Natural killer cell treated with Interleukin-12 subunit alpha and Interleukin-12 subunit beta and Interleukin-15 and Interleukin-18, amount 100 ng/mL, for 72 hours (primary cell): ENCODE data around the gene BTBD9. TPM values are rescaled to one million over a fixed set of nuclear protein-coding genes. Genes with fewer than 3 reads are reported as not detected.
A peak's percentile ranks its signal among the peaks of the same experiment; 100 is the strongest.

Experiments used
- ATAC-seq, 2 donors: fragments of 150-1000 bp; cut with Tn5 transposase in 1 of 2; sonication (Bioruptor Pico), chemical (Tn5 transposase) in 1 of 2; 2 replicates each; pipeline ENCODE4 v1.10.0; 2021
- DNase-seq: peaks from one replicate; pipeline ENCODE4 v3.0.0; 2022; ENCODE audit warnings: low spot score
- H3K27ac Mint-ChIP-seq, 2 donors: 1 replicate in 1 of 2; 2 replicates in 1 of 2; pipeline ENCODE4 v1.8.0; 2022; ENCODE audit warnings: mixed read lengths in 2 of 2, mild to moderate bottlenecking in 1 of 2, moderate library complexity in 1 of 2
- H3K27me3 Mint-ChIP-seq, 2 donors: 1 replicate in 1 of 2; 2 replicates in 1 of 2; pipeline ENCODE4 v1.8.0; 2022; ENCODE audit warnings: mixed read lengths in 2 of 2
- H3K36me3 Mint-ChIP-seq: one replicate; pipeline ENCODE4 v1.8.0; 2022; ENCODE audit warnings: mixed read lengths
- H3K4me1 Mint-ChIP-seq, 2 donors: 1 replicate in 1 of 2; 2 replicates in 1 of 2; pipeline ENCODE4 v1.8.0; 2022; ENCODE audit warnings: low read depth in 2 of 2, mixed read lengths in 2 of 2, mild to moderate bottlenecking in 1 of 2
- H3K4me3 Mint-ChIP-seq: one replicate; pipeline ENCODE4 v1.8.0; 2022; ENCODE audit warnings: mixed read lengths
- H3K9me3 Mint-ChIP-seq: 2 replicates; pipeline ENCODE4 v1.8.0; 2022; ENCODE audit warnings: mixed read lengths
- total RNA-seq, 2 donors: library from RNA; stranded (reverse); gene quantifications; one replicate each; pipeline ENCODE4 v1.2.3, GENCODE V29; 2022

BTBD9 gene
- total RNA-seq, 2 donors from 2014 or later = 27.7 to 34.2 TPM

GRCh38 chr6:38305995-38306681 is 333.6 kb downstream of the BTBD9 start:
- H3K27ac Mint-ChIP-seq = peak overlapping the region in 1 of 2 donors; percentile 24
- peaks cover 6% of the 10 kb centered on the region for H3K36me3 Mint-ChIP-seq
- H3K27me3 Mint-ChIP-seq = no peaks in the 10 kb centered on the region
- peaks cover 15 to 26% of the 10 kb centered on the region in 2 donors for H3K4me1 Mint-ChIP-seq
- no peaks in the 10 kb centered on the region for H3K9me3 Mint-ChIP-seq
- no peak overlapping the region for H3K4me3 Mint-ChIP-seq
- ATAC-seq (no peak), DNase-seq (no peak)

GRCh38 chr6:38302838-38303237 is 336.9 kb downstream of the BTBD9 start:
- DNase-seq = no peak
- no peaks in the 10 kb centered on the region for H3K9me3 Mint-ChIP-seq
- no peak overlapping the region for H3K4me3 Mint-ChIP-seq
- H3K27me3 Mint-ChIP-seq = no peaks in the 10 kb centered on the region
- H3K4me1 Mint-ChIP-seq = peaks cover 15 to 25% of the 10 kb centered on the region in 2 donors
- H3K27ac Mint-ChIP-seq = no peak overlapping the region
- ATAC-seq = no peak
- H3K36me3 Mint-ChIP-seq = peaks cover 6% of the 10 kb centered on the region

DNA sequence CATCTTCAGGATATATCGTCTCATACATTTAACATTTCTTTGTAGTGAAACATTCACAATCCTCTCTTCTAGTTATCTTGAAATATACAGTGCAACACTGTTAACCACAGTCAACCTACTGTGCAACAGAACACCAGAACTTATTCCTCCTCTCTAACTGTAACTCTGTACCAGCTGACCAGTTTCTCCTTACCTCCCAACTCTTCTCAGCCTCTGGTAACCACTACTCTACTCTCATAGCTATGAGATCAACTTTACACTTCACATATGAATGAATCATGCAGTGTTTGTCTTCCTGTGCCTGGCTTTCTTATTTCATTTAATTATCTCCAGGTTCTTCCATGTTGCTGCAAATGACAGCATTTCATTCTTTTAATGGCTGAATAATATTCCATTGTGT is 337.6 kb downstream of the BTBD9 start:
- Mint-ChIP-seq H3K36me3 (peaks cover 6% of the 10 kb centered on the region), H3K27ac (no peak overlapping the region), H3K4me1 (peaks cover 10 to 18% of the 10 kb centered on the region in 2 donors), H3K27me3 (no peaks in the 10 kb centered on the region), H3K9me3 (no peaks in the 10 kb centered on the region), H3K4me3 (peak overlapping the region; percentile 21)
- DNase-seq (no peak), ATAC-seq (peak; percentile 64 to 66)

GRCh38 chr6:38290133-38290799 is 349.5 kb downstream of the BTBD9 start:
- ATAC-seq (peak in 1 of 2 donors; percentile 48), DNase-seq (no peak)
- Mint-ChIP-seq H3K4me1 (peaks cover 0 to under 1% of the 10 kb centered on the region in 2 donors), H3K27ac (no peak overlapping the region), H3K4me3 (no peak overlapping the region), H3K36me3 (peaks cover 18% of the 10 kb centered on the region), H3K9me3 (peaks cover 3% of the 10 kb centered on the region), H3K27me3 (no peaks in the 10 kb centered on the region)

DNA sequence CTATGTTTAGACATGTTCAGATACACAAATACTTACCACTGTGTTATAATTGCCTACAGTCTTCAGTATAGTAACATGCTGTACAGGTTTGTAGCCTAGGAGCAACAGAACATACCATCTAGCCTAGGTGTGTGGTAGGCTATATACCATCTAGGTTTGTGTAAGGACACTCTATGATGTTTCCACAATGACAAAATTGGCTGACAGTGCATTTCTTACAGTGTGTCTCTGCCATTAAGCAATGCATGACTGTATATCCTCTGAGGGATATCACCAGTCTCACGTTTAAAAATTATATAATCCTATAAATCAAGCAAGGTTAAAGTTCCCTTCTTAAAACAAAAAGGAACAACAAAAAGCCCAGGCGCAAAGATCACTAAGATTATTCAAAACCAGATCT is 352.2 kb downstream of the BTBD9 start:
- Mint-ChIP-seq H3K27me3 (no peaks in the 10 kb centered on the region), H3K4me1 (peaks cover 11 to 16% of the 10 kb centered on the region in 2 donors), H3K36me3 (peaks cover 6% of the 10 kb centered on the region), H3K4me3 (no peak overlapping the region), H3K9me3 (no peaks in the 10 kb centered on the region), H3K27ac (no peak overlapping the region)
- DNase-seq = no peak
- no peak for ATAC-seq

DNA sequence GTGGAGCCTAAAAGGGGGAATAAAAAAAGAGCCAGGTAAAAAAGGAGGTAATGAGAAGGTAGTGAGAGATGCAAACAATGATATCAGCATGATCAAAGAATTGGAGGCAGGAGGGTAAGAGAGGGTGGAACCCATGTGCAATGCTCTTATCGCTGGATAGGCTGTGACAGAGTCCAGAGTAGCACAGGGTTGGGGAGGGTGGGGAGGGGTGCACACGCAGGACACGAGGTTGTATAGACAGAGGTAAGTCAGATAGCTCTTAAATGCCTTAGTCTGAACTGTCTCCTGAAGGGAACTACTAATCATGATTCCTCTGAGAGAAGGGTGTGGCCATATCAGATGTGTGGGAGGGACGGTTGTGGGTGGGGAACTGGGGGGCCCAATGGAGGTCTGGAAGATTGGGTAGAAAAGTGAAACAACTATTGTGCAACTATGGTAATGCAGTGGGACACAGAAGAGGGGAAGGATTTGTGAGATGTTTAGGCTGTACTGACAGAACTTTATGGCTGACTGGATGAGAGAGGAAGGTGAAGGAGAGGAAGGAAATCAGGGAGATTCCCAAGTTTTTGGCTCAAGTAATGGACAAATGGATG is 354.8 kb downstream of the BTBD9 start:
- Mint-ChIP-seq H3K4me3 (no peak overlapping the region), H3K4me1 (peaks cover 14 to 16% of the 10 kb centered on the region in 2 donors), H3K36me3 (peaks cover 6% of the 10 kb centered on the region), H3K27ac (no peak overlapping the region), H3K27me3 (no peaks in the 10 kb centered on the region), H3K9me3 (no peaks in the 10 kb centered on the region)
- DNase-seq (no peak), ATAC-seq (no peak)

- Mint-ChIP-seq H3K27ac (peak overlapping the region in 1 of 2 donors; percentile 3), H3K9me3 (no peaks in the 10 kb centered on the region), H3K4me1 (peaks cover 14 to 16% of the 10 kb centered on the region in 2 donors), H3K27me3 (no peaks in the 10 kb centered on the region), H3K4me3 (no peak overlapping the region), H3K36me3 (peaks cover 6% of the 10 kb centered on the region)
- peak in 1 of 2 donors; percentile 82 for ATAC-seq
- DNase-seq = no peak
Measured at GRCh38 chr6:38283734-38284362, 355.9 kb downstream of the BTBD9 start.

DNA sequence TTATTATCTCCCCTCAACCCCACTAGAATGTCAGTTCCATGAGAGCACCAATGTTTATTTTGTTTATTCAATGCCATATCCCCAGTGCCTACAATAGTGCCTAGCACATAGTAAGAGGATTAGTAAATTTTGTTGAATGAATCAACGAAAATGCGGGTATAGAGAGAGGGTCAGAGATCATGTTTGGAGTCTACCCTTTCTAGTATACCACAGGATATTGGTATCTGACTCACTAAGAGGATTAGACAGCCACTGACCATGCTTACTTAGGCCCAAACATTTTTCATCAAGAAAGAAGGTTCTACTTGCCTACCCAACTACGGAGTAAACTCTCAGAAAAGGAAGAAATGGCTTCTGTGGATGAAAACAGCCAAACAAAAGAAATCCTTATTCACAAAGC is 356.8 kb downstream of the BTBD9 start:
- ATAC-seq (peak in 1 of 2 donors; percentile 58), DNase-seq (no peak)
- H3K27me3 Mint-ChIP-seq = no peaks in the 10 kb centered on the region
- no peak overlapping the region for H3K27ac Mint-ChIP-seq
- peaks cover 6% of the 10 kb centered on the region for H3K36me3 Mint-ChIP-seq
- no peaks in the 10 kb centered on the region for H3K9me3 Mint-ChIP-seq
- H3K4me1 Mint-ChIP-seq = peaks cover 14 to 16% of the 10 kb centered on the region in 2 donors
- H3K4me3 Mint-ChIP-seq = no peak overlapping the region

DNA sequence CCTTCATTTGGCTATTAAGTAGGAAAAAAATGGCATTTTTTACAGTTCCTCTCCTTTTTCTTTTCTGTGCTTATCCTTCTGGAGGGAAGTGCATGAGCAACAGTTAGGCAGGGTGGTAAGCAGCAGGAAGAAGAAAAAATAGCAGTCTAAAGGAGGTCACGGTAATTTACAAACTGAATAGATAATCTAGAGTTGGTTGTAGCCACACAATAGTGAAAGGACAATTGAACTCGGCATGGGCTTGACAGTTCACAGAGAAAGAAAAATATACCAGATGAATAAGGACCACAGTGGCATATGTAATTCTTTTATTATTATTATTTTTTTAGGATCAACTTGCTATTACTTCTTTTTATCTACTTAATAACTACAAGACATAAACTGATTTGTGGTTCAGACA is 358.6 kb downstream of the BTBD9 start:
- ATAC-seq = no peak
- no peaks in the 10 kb centered on the region for H3K9me3 Mint-ChIP-seq
- H3K4me1 Mint-ChIP-seq = peaks cover 14 to 16% of the 10 kb centered on the region in 2 donors
- DNase-seq = no peak
- no peak overlapping the region for H3K4me3 Mint-ChIP-seq
- no peaks in the 10 kb centered on the region for H3K27me3 Mint-ChIP-seq
- peaks cover 6% of the 10 kb centered on the region for H3K36me3 Mint-ChIP-seq
- no peak overlapping the region for H3K27ac Mint-ChIP-seq

GRCh38 chr6:38279963-38280588 is 359.7 kb downstream of the BTBD9 start:
- no peak for DNase-seq
- Mint-ChIP-seq H3K4me1 (peaks cover 14% of the 10 kb centered on the region in 2 donors), H3K27ac (no peak overlapping the region), H3K9me3 (no peaks in the 10 kb centered on the region), H3K36me3 (peaks cover 6% of the 10 kb centered on the region), H3K27me3 (no peaks in the 10 kb centered on the region), H3K4me3 (no peak overlapping the region)
- no peak for ATAC-seq

DNA sequence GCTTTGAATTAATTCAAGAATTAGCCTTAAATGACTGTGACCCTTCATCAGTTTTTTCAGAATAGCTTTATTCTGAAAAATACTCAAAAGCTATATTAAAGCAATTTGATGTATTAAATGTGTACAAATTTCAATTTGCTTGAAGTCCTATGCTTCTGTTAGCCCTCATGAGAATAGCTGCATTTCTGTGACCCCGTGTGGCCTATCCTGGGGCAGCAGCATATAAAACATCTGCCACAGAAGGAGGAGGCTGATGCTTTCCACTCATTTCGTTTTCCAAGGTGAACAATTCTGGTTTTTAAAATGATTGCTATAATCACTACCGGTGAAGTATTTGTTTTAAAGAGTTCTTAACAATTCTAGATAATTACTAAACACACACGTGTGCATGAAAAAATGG is 360.3 kb downstream of the BTBD9 start:
- Mint-ChIP-seq H3K4me3 (no peak overlapping the region), H3K9me3 (no peaks in the 10 kb centered on the region), H3K27ac (no peak overlapping the region), H3K4me1 (peaks cover 8 to 12% of the 10 kb centered on the region in 2 donors), H3K27me3 (no peaks in the 10 kb centered on the region), H3K36me3 (peaks cover 1% of the 10 kb centered on the region)
- ATAC-seq (no peak), DNase-seq (no peak)

- H3K27ac Mint-ChIP-seq = no peak overlapping the region
- H3K4me3 Mint-ChIP-seq = no peak overlapping the region
- DNase-seq (no peak), ATAC-seq (no peak)
- H3K27me3 Mint-ChIP-seq = no peaks in the 10 kb centered on the region
- peaks cover 0 to 5% of the 10 kb centered on the region in 2 donors for H3K4me1 Mint-ChIP-seq
- no peaks in the 10 kb centered on the region for H3K36me3 Mint-ChIP-seq
- no peaks in the 10 kb centered on the region for H3K9me3 Mint-ChIP-seq
Measured at GRCh38 chr6:38273325-38273724, 366.4 kb downstream of the BTBD9 start.

- H3K4me3 Mint-ChIP-seq = no peak overlapping the region
- no peaks in the 10 kb centered on the region for H3K27me3 Mint-ChIP-seq
- H3K9me3 Mint-ChIP-seq = no peaks in the 10 kb centered on the region
- H3K36me3 Mint-ChIP-seq = no peaks in the 10 kb centered on the region
- ATAC-seq (no peak), DNase-seq (no peak)
- H3K27ac Mint-ChIP-seq = no peak overlapping the region
- H3K4me1 Mint-ChIP-seq = peaks cover 0 to 5% of the 10 kb centered on the region in 2 donors
Measured at GRCh38 chr6:38272222-38272621, 367.5 kb downstream of the BTBD9 start.
